Measurements from ENCODE around the gene MAGI2.
A peak's percentile ranks its signal among the peaks of the same experiment; 100 is the strongest.
"Not testable (repeated sequence)": the region's sequence is repeated elsewhere in the genome, so short reads cannot be mapped to it uniquely, and the experiment has no call there.

Gene MAGI2

DNA sequence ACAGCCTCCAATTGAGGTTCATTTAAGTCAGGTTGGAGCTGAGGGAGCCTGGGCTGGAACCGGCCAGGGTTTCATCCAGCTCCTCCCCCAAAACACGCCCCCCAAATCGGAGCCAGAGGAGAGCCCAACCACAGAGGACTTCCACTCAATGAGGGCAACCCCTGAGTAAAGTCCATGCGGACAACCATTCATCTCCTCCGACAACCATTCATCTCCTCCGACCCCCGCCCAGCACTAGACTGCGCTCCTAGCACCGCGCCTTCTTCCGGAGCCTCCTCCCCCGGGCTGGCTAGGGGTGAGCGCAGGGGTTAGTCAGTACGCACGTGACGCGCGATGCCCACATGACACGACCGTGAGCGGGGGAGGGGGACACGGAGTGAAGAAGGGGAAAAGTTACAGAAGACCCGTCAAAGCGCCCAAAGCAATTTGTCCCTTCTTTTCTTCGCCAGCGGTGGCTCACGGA lies 1.4 kb downstream of the MAGI2 start:
- peak; percentile 57 for DNase-seq (ENCODE audit: low read depth, low spot score)

DNA sequence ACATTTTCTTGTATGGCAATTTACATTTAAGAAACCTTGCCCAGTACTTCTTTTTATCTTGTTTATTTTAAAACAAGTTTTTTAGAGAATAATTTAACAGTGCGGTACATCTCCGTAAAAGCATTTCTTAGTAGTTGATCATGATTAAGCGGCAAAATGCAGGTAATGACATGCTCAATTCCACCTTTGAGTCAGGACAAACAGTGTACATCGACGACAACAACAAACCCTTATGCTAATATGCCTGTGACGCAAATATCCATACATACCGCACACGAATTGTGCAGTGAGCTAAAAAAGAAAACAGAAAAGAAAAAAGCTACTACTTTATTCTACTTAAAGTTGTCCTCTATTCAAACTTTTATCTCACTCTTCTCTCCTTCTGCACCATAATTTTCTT lies 1.9 kb downstream of the MAGI2 start:
- DNase-seq (ENCODE audit: low read depth, low spot score), result no peak

DNA sequence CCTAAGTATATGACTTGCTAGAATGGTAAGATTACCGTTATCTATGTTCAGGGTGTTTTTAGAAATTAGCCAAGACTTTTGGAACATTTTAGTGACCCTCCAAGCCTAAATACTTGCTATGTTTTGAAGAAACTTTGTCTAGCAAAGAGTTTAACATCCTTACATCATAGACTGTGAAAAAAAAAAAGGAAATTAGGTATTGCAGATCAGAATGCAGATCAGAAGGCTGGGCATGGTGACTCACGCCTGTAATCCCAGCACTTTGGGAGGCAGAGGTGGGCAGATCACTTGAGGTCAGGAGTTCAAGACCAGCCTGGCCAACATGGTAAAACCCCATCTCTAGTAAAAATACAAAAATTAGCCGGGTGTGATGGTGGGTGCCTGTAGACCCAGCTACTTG lies 10.7 kb downstream of the MAGI2 start:
- not testable (repeated sequence) for DNase-seq (ENCODE audit: low read depth, low spot score)

DNA sequence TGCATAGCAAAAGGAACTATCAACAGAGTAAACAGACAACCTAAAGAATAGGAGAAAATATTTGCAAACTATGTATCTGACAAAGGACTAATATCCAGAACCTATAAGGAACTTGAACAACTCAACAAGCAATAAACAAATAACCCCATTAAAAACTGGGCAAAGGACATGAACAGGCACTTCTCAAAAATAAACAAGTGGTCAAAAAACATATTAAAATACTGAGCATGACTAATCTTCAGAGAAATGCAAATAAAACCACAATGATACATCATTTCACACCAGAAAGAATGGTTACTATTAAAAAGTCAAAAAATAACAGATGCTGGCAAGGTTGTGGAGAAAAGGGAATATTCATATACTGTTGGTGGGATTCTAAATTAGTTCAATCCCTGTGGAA lies 17.1 kb downstream of the MAGI2 start:
- DNase-seq (ENCODE audit: low read depth, low spot score), result no peak

DNA sequence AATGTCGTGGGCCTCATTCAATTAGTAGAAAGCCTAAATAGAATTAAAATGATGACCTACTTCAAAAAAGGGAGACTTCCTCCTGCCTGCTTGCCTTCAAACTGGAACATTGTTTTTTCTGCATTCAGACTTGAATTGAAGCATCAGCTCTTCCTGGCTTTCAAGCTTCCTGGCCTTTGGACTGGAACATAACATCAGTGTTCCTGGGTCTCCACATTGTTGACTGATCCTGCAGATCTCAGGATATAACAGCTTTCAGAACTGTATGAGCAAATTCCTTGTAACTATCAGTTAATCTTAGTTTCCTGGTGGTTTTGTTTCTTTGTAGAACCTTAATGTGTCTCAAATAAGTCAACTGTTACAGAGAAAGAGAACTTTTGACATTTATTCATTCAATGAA lies 18.6 kb downstream of the MAGI2 start:
- DNase-seq (ENCODE audit: low read depth, low spot score), result peak; percentile 13

DNA sequence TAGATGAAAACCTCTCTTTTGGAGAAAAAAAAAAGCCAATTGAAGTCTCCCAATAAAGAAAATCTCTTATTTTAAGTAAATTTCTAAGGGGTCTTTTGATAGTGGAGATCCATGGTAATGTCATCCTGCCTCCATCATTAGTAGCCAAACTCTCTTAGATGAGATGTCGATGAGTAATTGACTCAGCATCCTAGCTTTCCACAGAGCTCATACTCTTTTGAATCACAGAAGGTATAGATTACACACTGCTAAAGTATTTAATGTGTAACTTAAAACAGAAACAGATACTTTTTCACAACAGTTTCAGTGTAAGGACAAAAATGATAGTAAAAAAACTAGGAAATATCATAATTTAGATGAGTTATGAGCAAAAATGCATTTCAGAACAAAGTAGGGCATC lies 19.4 kb downstream of the MAGI2 start:
- no peak for DNase-seq (ENCODE audit: low read depth, low spot score)

DNA sequence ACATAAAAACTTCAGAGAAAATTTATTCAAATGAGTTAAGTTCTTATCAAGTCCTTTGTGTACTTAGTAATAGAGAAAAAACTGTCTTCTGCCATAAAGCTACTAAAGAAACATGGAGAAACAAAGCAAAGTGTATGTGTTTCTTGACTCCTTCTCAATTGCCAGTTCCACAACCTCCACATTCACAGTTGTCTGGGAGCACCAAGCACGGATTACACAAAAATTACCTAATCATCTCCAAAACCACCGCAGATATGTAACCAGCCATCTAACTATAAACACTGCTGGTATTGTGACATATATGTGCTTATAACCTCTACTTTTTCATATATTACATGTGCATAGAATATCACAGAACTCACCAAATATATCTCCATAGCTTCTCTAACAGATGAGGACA lies 23.1 kb downstream of the MAGI2 start:
- DNase-seq (ENCODE audit: low read depth, low spot score), result no peak

DNA sequence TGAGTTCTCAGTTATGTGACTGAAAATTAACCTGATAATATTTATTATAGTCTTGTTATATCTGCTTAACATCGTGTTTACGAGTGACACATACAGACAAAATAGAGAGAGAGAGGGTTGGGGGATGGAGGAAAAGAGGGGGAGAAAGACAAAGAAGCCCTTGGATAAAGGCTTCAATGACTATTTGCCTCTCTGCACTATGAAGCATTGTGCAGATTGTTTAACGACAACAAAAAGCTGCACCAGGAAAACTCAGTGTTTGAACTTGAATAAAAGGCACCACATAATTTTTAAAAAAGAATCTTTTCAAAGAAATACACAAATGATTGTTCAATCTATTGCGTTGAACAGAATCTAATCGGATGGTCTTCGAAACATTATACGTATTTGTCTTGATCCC lies 27.8 kb downstream of the MAGI2 start:
- no peak for DNase-seq (ENCODE audit: low read depth, low spot score)

DNA sequence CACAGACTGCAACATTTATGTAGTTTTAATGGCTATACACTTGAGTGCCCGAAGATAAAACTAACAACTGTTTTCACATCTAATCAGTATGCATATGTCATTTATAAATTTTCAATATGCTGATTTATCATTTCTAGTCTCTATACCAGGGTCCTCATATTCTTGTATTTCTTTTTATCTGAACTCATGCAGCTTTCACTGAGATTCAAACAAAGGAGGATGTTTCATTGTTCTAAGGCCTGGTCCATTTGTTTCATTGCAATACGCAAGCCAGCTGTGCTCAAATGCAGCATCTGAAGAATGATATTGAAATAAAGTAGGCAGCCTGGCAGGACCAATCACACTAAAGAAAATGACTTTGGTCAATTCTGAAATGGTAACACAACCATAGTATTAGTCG lies 31.7 kb downstream of the MAGI2 start:
- no peak for DNase-seq (ENCODE audit: low read depth, low spot score)

DNA sequence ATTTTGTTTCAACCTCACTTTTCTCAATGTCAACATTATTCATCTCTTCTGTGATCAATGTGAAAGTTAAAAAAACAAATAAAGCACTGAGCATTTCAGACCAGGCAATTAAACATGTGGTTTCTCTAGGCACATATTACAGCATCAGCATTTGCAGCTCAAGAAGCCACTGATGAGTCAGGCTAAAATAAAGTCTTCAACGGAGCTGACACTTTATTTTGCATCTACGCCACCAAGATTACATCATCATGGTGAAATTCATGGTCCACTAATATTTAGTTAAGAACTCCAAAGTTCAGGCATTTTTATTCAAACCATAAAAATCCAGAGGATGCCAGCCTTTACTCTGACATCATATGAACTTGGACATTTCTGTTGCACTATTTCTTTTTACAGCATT lies 33.0 kb downstream of the MAGI2 start:
- DNase-seq (ENCODE audit: low read depth, low spot score), result peak; percentile 90

DNA sequence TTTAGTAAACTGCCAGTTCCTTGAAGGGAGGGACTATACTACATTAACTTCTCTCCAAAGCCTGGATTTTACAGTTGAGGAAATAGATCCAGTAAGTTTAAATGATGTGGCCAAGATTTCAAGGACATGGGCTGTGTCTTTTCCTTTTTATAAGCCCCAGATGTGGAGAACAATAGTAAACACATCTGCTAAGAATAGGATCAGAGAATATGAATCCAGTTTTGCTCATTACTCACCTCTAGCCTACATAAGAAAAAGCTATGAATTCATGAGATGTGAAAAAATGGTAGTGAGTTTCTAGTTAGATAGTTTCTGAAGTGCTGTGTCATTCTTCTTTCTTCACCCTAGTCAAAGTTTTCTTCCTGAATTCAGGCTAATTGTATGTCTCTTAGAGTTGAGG lies 38.6 kb downstream of the MAGI2 start:
- no peak for DNase-seq (ENCODE audit: low read depth, low spot score)

DNA sequence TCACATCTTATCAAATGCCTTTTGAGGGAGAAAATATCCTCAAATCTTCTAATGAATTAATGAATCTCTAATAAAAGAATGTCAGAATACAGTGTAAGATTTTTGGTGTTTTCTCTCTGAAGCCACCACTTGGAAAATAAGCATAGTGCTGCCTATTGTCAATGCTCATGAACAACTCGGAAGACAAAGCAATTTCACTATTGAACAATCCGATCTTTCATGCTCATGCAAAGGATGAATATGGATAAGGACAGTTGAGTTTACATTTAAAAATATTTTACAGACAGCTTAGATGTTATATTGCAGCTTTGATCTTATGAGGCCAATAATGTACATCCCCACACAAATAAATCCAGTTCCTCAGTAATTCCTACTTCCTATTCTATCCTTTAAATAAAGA lies 40.6 kb downstream of the MAGI2 start:
- no peak for DNase-seq (ENCODE audit: low read depth, low spot score)

DNA sequence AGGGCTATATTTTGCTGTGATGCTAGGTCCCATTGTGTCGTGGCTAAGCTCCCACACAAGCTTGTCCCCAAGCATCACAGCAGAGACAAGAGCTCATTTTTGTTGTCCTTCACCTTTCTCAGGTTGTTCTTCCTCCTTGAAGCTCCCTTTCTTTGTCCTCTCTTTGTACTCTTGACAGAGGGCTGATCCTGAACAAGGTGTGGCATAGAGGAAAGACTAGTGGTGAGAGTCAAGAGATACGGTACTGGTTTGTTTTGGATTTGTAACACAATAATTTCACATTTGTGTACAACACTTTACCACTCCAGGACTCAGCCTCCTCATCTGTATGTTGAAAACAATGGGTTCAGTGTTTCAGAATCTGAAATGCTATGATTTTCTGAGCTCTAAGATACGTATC lies 41.0 kb downstream of the MAGI2 start:
- DNase-seq (ENCODE audit: low read depth, low spot score), result no peak

DNA sequence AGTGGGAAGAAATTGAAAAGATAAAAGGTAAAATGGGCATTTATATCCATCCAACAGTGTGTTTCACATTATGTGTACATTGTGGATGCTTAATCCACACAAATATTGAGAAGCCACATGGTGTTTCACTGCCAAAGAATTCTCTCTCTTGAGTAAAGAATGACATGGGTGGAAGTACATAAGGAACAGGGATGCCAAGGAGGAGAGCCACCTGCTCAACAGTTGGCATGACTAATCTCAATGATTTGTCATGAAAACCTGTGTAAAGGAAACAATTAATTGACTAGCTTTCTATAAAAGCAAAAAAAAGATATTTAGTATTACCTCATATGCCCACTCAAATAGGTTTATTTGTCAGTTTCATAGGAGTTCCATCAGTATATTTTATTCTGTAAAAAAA lies 43.1 kb downstream of the MAGI2 start:
- no peak for DNase-seq (ENCODE audit: low read depth, low spot score)

DNA sequence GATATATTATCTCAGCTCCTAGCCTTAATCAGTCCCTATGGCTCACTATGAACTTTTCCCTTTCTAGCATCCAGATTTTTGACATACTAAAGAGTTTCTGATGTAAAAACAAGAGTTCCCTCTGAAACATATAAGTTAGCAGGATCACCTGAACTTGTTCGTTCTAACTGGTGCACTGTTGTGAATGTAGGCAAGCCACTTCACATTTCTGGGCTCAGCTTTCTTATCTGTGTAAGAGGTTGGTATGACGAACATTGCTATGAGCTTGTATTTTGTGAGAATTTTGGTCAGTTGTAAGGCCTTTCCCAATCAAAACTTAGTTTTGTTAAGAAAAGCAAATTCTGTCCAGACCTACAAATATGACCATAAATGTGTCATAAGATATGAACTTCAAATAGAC lies 46.1 kb downstream of the MAGI2 start:
- DNase-seq (ENCODE audit: low read depth, low spot score), result no peak

DNA sequence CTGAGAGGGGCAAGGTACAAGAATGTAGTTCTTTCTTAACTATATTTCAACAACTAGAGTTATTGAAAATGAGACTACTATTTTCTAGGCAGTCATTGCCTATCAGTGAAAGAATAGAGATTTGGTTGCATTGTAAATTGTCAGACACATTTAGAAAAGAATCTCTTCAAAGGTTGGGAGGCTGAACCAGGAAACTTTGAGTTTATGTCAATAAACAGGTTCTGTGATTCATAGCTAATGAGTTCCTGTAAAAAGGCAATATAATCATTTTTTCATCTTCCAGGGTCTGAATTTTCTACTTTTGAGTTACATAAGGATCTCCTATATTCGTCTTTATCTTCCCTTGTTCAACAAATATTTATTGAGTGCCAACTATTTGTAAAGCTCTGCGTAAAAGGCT lies 47.1 kb downstream of the MAGI2 start:
- DNase-seq (ENCODE audit: low read depth, low spot score), result no peak

DNA sequence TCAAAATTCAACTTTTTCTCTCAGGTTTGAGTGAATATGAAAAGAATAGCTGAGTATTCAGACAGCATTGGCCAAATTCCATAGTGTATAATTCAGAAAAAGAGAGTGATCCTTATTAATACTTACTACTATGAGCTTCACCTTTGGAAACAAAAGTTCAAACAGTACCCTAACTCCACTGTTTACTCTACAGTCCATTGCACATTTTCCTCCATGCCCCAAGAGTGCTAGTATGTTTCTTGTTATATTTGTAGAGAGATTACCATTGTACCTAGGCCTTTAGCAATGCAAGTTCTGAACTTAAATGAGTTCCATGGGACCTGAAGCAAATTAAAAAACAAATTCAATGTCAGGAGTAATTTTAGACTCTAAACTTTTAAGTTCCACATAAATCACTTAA lies 48.1 kb downstream of the MAGI2 start:
- DNase-seq (ENCODE audit: low read depth, low spot score), result no peak

DNA sequence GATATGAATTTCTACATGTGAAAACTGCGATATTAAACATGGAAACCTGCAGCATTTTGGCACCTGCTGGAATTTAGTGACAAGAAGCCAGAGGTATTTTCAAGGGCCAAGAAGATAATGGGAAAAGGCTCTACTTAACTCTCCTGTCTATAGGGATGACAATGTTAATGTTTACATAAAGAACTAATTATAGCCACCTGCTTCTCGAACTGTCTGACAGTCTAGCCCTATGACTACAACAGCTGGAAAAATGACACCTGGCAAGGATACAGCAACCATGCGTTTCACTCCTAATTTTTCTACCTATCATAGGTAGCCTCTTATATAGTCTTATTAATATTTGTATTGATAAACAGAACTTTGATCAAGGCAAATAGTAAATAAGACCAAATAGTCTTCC lies 49.6 kb downstream of the MAGI2 start:
- no peak for DNase-seq (ENCODE audit: low read depth, low spot score)

DNA sequence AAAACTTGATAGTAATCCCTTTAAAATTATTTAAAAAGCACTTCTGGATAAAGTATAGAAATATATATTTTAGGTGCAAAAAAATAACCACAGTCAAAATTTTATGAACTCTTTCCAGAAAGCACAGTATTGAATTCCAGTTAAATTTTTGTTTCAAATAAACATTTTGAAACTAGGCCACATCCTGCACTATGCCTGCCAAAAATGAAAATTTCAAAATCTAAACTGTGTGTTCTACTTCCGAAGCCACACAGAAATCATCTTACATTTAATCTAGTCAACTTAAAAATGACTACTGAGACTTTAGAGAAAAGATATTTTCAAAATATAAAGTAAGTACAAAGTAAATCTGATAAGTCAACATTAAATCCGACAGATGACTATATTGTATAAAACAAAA lies 50.0 kb downstream of the MAGI2 start:
- DNase-seq (ENCODE audit: low read depth, low spot score), result no peak

DNA sequence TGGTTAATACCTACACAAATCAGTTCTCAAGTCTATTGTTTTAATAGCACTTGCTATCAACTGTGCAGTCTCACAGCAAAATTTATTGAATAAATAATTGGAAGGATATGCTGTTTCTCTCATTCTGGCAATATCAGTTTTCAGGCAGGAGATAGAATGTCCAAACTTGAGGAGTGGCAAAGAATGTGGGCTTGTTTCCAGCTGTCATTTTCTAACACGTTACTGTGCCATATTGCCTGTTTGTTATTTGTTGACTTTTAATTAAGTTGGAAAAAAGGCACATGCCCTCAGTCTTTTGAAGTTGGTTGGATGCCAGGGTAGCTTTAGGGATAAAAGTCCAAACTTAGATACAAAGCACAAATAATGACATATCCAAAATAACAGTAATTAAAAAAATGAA lies 52.2 kb downstream of the MAGI2 start:
- DNase-seq (ENCODE audit: low read depth, low spot score), result no peak

DNA sequence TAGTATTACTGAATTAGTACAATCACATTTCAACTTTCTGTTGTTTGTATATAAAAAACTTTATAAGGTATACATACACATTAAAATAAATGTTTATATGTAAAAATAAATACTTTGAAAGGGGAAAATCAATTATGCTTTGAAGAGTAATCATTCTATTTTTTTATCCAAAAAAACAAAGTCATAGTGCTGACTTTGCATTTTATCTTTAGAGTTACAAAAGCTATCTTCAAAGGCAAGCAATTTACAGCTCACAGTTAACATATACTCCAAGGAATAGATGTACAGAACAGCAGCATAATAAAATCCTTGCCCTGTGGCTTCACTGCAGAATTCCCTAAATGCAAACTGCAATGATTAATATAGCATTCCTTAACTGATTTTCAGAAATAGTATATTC lies 53.2 kb downstream of the MAGI2 start:
- no peak for DNase-seq (ENCODE audit: low read depth, low spot score)

DNA sequence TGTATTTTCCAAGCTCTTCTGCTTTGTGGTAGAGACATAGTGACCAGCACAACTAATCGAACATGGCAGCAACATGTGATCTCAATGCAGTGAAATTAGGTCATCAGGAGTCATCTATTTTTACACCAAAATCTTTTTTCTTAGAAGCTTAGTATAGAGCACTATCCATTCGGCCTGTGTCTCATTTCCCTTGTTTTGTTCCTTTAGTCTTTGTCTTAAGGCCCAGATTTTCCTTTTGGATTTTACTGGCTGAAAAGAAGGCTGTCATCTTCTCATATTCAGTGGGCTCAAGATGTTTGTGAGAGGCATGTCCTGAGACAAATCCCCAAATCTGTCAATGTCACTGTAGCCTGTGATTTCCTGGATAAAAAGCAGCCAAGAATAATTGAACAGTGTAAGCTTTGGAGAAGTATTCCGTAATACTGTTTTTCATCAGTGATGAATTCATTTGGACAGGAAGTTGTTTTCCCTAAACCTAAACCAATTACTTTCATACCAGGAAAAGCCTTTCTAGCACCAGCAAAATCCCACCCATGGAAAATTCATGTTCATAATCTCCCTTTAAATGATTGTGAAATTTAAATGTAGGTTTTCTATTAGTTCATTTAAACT lies 55.2 kb downstream of the MAGI2 start:
- DNase-seq (ENCODE audit: low read depth, low spot score), result no peak

DNA sequence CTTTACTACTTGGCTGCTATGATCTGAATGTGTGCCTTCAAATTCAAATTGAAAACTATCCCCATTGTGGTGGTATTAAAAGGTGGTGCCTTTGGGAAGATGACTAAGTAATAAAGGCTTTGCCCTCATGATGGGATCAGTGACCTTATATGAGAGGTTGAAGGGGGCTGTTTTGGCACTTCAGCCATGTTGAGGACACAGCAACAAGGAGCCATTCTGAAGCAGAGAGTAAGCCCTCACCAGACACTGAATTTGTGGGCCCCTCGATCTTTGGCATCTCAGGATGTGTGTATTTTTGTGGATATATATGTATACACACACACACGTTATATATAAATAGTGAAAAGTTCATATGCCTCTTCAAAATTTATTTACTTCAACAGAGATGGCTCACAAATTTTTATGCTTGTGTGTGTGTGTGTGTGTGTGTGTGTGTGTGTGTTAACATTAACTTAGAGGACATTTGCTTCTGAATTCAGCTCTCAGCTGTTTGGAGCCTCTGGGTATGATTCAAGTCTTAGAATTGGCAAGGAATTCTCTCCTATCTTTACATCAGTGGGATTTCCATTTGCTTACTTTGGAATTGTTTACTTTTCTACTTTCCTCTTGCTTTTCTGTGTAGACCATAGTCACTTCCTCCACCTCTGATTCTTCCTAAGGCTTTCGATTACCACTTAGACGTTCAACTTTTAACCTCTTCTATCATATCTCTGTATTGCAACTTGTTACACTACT lies 66.6 kb downstream of the MAGI2 start:
- peak; percentile 2 for DNase-seq (ENCODE audit: low read depth, low spot score)

DNA sequence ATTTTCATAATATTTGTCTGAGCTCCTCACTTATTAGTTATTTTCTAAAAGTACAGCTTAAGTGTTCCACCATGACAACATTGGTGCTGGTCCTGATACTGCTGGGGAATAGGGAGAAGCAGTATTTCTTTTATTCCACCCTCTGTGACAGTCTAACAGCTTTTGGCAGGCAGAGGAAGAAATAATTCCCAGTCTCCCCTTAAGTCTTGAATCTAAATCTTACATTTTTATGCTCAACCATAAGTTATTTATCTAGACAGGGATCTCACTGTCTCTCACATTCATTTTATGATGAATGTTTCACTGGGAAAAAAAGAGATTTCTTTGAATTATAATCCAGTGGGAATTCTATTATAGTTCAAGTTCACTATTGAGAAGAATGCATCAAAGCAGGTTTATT lies 71.5 kb downstream of the MAGI2 start:
- DNase-seq (ENCODE audit: low read depth, low spot score), result no peak
